Measurements from ENCODE around the gene ZNF804B.

Gene ZNF804B

DNA sequence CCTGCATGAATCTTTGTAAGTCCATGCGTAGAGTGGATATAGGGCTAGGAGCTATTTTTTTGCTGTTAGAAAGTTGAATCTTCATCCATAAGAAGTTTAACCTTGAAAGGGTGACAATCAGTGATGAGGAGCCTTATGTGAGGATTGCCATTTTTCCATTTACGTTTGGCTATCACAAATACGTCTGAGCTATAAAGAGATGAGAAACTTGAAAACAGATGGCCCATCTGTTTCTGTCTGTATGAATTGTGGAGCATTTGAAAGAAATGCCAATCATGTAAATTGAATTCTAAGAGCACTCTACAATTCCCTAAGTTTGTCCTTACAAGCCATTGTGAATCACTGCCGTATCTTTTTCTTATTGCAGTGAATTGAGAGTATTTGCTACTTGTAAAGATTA, 205.9 kb downstream of the ZNF804B start:
- no peak for TF ChIP-seq CTCF (IDR thresholded peaks at IDR 0.05)
- no peak overlapping the region for H3K27ac ChIP-seq
- no peaks in the 10 kb centered on the region for H3K36me3 ChIP-seq (ENCODE audit: control insufficient read depth, insufficient read depth, low read length)
- no peak overlapping the region for H2AFZ ChIP-seq
- no peaks in the 10 kb centered on the region for H3K79me2 ChIP-seq
- no peaks in the 10 kb centered on the region for H3K27me3 ChIP-seq (ENCODE audit: control insufficient read depth, insufficient read depth, low read length)
- H3K4me1 ChIP-seq, result no peaks in the 10 kb centered on the region
- no peak overlapping the region for H3K4me2 ChIP-seq (ENCODE audit: low read length)
- H3K9me3 ChIP-seq (ENCODE audit: control insufficient read depth, low read length), result no peaks in the 10 kb centered on the region
- no peak overlapping the region for H3K9ac ChIP-seq
- no peak overlapping the region for H3K4me3 ChIP-seq (ENCODE audit: low read depth, low read length)

GRCh38 chr7:88967432-88967831, 207.9 kb downstream of the ZNF804B start:
- H3K27ac ChIP-seq, result no peak overlapping the region
- no peak overlapping the region for H3K9ac ChIP-seq
- H3K27me3 ChIP-seq (ENCODE audit: control insufficient read depth, insufficient read depth, low read length), result no peaks in the 10 kb centered on the region
- H2AFZ ChIP-seq, result no peak overlapping the region
- no peak overlapping the region for H3K4me3 ChIP-seq (ENCODE audit: low read depth, low read length)
- no peaks in the 10 kb centered on the region for H3K36me3 ChIP-seq (ENCODE audit: control insufficient read depth, insufficient read depth, low read length)
- no peaks in the 10 kb centered on the region for H3K79me2 ChIP-seq
- H3K9me3 ChIP-seq (ENCODE audit: control insufficient read depth, low read length), result no peaks in the 10 kb centered on the region
- no peak overlapping the region for H3K4me2 ChIP-seq (ENCODE audit: low read length)
- no peak for TF ChIP-seq CTCF (IDR thresholded peaks at IDR 0.05)
- no peaks in the 10 kb centered on the region for H3K4me1 ChIP-seq

GRCh38 chr7:88969167-88969566, 209.7 kb downstream of the ZNF804B start:
- Histone ChIP-seq H3K36me3 (ENCODE audit: control insufficient read depth, insufficient read depth, low read length) (no peaks in the 10 kb centered on the region), H2AFZ (no peak overlapping the region), H3K27me3 (ENCODE audit: control insufficient read depth, insufficient read depth, low read length) (no peaks in the 10 kb centered on the region), H3K27ac (no peak overlapping the region), H3K79me2 (no peaks in the 10 kb centered on the region), H3K4me1 (no peaks in the 10 kb centered on the region), H3K9ac (no peak overlapping the region), H3K4me3 (ENCODE audit: low read depth, low read length) (no peak overlapping the region), H3K4me2 (ENCODE audit: low read length) (no peak overlapping the region), H3K9me3 (ENCODE audit: control insufficient read depth, low read length) (no peaks in the 10 kb centered on the region)
- no peak for TF ChIP-seq CTCF (IDR thresholded peaks at IDR 0.05)

DNA sequence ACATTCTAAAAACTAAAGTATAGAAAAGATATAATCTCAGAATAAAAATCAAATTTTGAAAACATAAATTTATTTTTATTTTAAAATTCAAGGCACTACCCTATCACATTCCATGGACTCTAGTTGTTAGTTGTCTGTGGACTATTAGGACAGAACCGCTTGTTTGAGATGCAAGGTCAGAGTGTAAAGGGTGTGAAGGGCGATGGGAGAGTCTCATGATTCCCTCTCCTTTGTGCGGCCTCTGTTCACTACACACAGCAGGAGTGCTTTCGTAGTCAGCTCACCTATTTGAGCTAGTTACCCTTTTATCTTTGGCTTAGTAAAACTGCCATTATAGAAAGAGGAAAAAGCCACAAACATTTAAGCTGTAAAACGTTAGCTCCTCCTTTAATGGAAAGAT, 225.8 kb downstream of the ZNF804B start:
- H2AFZ ChIP-seq, result no peak overlapping the region
- no peaks in the 10 kb centered on the region for H3K27me3 ChIP-seq (ENCODE audit: control insufficient read depth, insufficient read depth, low read length)
- no peak for TF ChIP-seq CTCF (IDR thresholded peaks at IDR 0.05)
- no peak overlapping the region for H3K9ac ChIP-seq
- no peaks in the 10 kb centered on the region for H3K36me3 ChIP-seq (ENCODE audit: control insufficient read depth, insufficient read depth, low read length)
- H3K27ac ChIP-seq, result no peak overlapping the region
- H3K4me3 ChIP-seq (ENCODE audit: low read depth, low read length), result no peak overlapping the region
- no peaks in the 10 kb centered on the region for H3K4me1 ChIP-seq
- no peaks in the 10 kb centered on the region for H3K79me2 ChIP-seq
- H3K9me3 ChIP-seq (ENCODE audit: control insufficient read depth, low read length), result no peaks in the 10 kb centered on the region
- H3K4me2 ChIP-seq (ENCODE audit: low read length), result no peak overlapping the region

DNA sequence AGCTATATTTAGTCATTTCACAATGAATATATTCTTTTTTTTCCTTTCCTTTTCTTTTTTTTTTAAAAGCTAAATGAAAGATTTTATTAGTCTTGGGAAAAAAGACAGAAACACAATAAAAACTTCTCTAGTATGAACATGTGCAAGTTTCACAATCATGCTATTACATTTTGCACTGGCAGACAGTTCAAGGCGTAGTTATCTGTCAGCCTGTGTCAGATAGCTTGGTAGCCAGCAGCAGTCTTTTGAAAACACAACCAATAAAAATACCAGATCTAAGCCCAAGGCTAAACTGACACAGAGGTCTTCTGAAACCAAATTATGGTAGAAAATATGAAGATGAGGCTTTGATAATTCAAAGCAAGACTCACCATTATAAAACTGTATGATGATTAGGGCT, 241.8 kb downstream of the ZNF804B start:
- Histone ChIP-seq H3K79me2 (no peaks in the 10 kb centered on the region), H3K27ac (no peak overlapping the region), H3K4me3 (ENCODE audit: low read depth, low read length) (no peak overlapping the region), H3K4me1 (no peaks in the 10 kb centered on the region), H3K27me3 (ENCODE audit: control insufficient read depth, insufficient read depth, low read length) (no peaks in the 10 kb centered on the region), H3K9me3 (ENCODE audit: control insufficient read depth, low read length) (no peaks in the 10 kb centered on the region), H3K4me2 (ENCODE audit: low read length) (no peak overlapping the region), H3K36me3 (ENCODE audit: control insufficient read depth, insufficient read depth, low read length) (no peaks in the 10 kb centered on the region), H2AFZ (no peak overlapping the region), H3K9ac (no peak overlapping the region)
- TF ChIP-seq CTCF (IDR thresholded peaks at IDR 0.05), result no peak
